Upper lobe of right lung (tissue), 1 donor: Measurements from ENCODE around the gene TLDC2. TPM values are rescaled to one million over a fixed set of nuclear protein-coding genes. Genes with fewer than 3 reads are reported as not detected.
A peak's percentile ranks its signal among the peaks of the same experiment; 100 is the strongest.

ENCODE experiments used
- ATAC-seq: fragments of 200-7000 bp; cut with Tn5 transposase; one replicate; pipeline ENCODE4 v1.9.1; 2020; ENCODE audit warnings: mild to moderate bottlenecking, moderate library complexity
- DNase-seq: peaks from one replicate; pipeline ENCODE4 v3.0.0-alpha.2; 2020
- H3K27ac ChIP-seq: fragments of 200-600 bp; one replicate; pipeline ENCODE4 v1.8.0; 2022
- H3K27me3 ChIP-seq: fragments of 200-600 bp; one replicate; pipeline ENCODE4 v1.8.0; 2022; ENCODE audit warnings: mild to moderate bottlenecking
- H3K36me3 ChIP-seq: fragments of 200-600 bp; one replicate; pipeline ENCODE4 v1.8.0; 2022
- H3K4me1 ChIP-seq: fragments of 200-600 bp; one replicate; pipeline ENCODE4 v1.8.0; 2022
- H3K4me3 ChIP-seq: fragments of 200-600 bp; one replicate; pipeline ENCODE4 v1.8.0; 2022; ENCODE audit warnings: mild to moderate bottlenecking
- H3K9me3 ChIP-seq: fragments of 200-600 bp; one replicate; pipeline ENCODE4 v1.8.0; 2022
- intact Hi-C: fragments of 100-400 bp; cut with DNase I; formaldehyde crosslinking; loops from one replicate; pipeline ENCODE4 v1.11.0; 2022
- total RNA-seq: library from RNA; stranded (reverse); fragmentation: NEBNext Ultra II Directional; extraction: Animal tissue kit (Norgen Biotek cat#: 25700); gene quantifications from one replicate; pipeline ENCODE4 v1.2.1, GENCODE V29; 2021
- TF ChIP-seq, protein P1 (sequence below): fragments of 200-600 bp; IDR thresholded peaks from one replicate; pipeline ENCODE4 v1.8.0; 2022; ENCODE audit warnings: antibody characterized with exemption
- donor health status: DM: no; HTN: yes; CAD: no; lungs with severe emphysema.

The TLDC2 gene
- total RNA-seq, 1 donor from 2014 or later = 1.6 TPM

GRCh38 chr20:36849333-36850065 lies 26.4 kb upstream of the TLDC2 start:
- DNase-seq = no peak
- TF ChIP-seq, protein P1, sequence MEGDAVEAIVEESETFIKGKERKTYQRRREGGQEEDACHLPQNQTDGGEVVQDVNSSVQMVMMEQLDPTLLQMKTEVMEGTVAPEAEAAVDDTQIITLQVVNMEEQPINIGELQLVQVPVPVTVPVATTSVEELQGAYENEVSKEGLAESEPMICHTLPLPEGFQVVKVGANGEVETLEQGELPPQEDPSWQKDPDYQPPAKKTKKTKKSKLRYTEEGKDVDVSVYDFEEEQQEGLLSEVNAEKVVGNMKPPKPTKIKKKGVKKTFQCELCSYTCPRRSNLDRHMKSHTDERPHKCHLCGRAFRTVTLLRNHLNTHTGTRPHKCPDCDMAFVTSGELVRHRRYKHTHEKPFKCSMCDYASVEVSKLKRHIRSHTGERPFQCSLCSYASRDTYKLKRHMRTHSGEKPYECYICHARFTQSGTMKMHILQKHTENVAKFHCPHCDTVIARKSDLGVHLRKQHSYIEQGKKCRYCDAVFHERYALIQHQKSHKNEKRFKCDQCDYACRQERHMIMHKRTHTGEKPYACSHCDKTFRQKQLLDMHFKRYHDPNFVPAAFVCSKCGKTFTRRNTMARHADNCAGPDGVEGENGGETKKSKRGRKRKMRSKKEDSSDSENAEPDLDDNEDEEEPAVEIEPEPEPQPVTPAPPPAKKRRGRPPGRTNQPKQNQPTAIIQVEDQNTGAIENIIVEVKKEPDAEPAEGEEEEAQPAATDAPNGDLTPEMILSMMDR = no peak
- Histone ChIP-seq H3K27me3 (no peaks in the 10 kb centered on the region), H3K4me3 (no peak overlapping the region), H3K9me3 (no peaks in the 10 kb centered on the region), H3K27ac (no peak overlapping the region), H3K4me1 (peaks cover 54% of the 10 kb centered on the region), H3K36me3 (no peaks in the 10 kb centered on the region)
- intact Hi-C loops = no loop called here
- no peak for ATAC-seq

- no peak overlapping the region for H3K27ac ChIP-seq
- intact Hi-C loops = no loop called here
- H3K36me3 ChIP-seq = no peaks in the 10 kb centered on the region
- H3K27me3 ChIP-seq = no peaks in the 10 kb centered on the region
- H3K4me3 ChIP-seq = no peak overlapping the region
- ATAC-seq = no peak
- peaks cover 61% of the 10 kb centered on the region for H3K4me1 ChIP-seq
- H3K9me3 ChIP-seq = no peaks in the 10 kb centered on the region
- no peak for DNase-seq
- TF ChIP-seq, protein P1 = no peak
Observed at GRCh38 chr20:36850759-36851158, 25.2 kb upstream of the TLDC2 start.

DNA sequence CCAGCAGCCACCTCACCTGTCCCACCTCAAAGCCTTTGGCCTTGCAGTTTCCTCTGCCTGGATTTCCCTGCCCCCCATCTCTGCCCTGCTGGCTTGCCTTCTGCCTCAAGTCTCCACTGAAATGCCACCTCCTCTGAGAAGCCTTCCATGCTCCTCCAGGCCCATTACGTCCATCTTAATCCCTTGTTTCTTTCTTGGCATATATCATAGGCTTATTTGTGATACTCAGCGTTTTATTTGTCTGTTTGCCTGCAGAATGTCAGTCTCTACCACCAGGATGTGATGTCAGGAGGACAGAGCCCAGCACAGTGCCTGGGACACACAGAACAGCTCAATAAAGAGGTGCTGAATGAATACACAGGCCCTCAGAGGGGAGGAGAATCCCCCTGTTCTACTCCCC lies 24.4 kb upstream of the TLDC2 start:
- H3K27me3 ChIP-seq = no peaks in the 10 kb centered on the region
- no peak overlapping the region for H3K4me3 ChIP-seq
- intact Hi-C loops = no loop called here
- H3K9me3 ChIP-seq = no peaks in the 10 kb centered on the region
- no peaks in the 10 kb centered on the region for H3K36me3 ChIP-seq
- H3K4me1 ChIP-seq = peaks cover 61% of the 10 kb centered on the region
- TF ChIP-seq, protein P1 = no peak
- no peak for DNase-seq
- no peak for ATAC-seq
- H3K27ac ChIP-seq = peak overlapping the region; percentile 79

- DNase-seq = no peak
- peak overlapping the region; percentile 79 for H3K27ac ChIP-seq
- TF ChIP-seq, protein P1 = no peak
- no peaks in the 10 kb centered on the region for H3K27me3 ChIP-seq
- peaks cover 64% of the 10 kb centered on the region for H3K4me1 ChIP-seq
- ATAC-seq = peak; percentile 58
- no peak overlapping the region for H3K4me3 ChIP-seq
- H3K9me3 ChIP-seq = no peaks in the 10 kb centered on the region
- intact Hi-C loops = no loop called here
- H3K36me3 ChIP-seq = no peaks in the 10 kb centered on the region
Observed at GRCh38 chr20:36852187-36852586, 23.8 kb upstream of the TLDC2 start.

DNA sequence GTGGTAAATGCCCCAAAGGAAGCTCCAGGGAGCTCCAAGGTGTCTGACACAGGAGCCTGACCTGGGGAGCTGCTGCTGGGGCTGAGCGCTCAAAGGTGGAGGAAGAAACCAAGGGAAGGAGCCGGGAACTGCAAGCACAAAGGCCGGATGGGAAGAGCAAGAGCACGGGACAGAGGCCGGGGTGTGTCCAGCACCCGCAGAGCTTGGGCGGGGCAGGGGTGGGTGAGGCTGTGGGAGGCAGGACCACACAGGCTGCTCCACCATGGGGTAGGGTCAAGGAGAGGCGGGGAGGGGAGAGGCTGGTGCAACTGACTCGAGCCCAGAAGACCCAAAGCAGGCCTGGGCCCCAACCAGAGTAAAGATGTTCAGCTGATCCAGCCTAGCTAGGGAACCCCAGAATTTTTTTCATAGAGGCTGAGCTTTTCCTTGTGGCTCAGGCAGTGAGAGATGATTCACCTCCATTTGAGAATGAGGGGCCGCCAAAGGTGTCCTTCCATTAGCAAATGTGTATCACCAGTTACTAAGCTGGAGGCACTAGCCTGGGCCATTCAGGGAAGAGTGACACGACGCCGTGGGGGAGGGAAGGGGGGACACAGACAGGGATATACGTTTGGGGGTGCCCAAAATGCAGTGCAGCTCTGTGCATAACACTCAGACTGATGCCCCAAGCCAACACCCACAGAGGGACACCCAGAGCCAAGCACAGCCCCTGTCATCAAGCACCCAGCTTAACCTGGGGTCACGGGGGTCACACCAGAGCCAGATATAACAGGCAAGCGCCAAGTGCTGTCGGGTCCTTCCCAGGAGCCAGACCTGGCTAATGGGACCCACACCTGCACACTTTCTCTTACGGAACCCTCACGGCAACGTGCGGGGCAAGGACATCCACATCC lies 21.3 kb upstream of the TLDC2 start:
- Histone ChIP-seq H3K9me3 (no peaks in the 10 kb centered on the region), H3K4me1 (peaks cover 58% of the 10 kb centered on the region), H3K27ac (peak overlapping the region; percentile 60), H3K27me3 (no peaks in the 10 kb centered on the region), H3K4me3 (no peak overlapping the region), H3K36me3 (no peaks in the 10 kb centered on the region)
- ATAC-seq = peak; percentile 48
- DNase-seq = no peak
- intact Hi-C loops = no loop called here
- TF ChIP-seq, protein P1 = no peak
